Endodermal cell (in vitro differentiated cells): Measurements from ENCODE around the gene ANGPT4. TPM values are rescaled to one million over a fixed set of nuclear protein-coding genes. Genes with fewer than 3 reads are reported as not detected.

ENCODE experiments used
- DNase-seq: peaks from one replicate; pipeline ENCODE4 v3.0.0-alpha.2; 2017
- H3K27ac ChIP-seq: 2 replicates; pipeline ENCODE4 v1.5.1; 2013; ENCODE audit warnings: mild to moderate bottlenecking, low read depth, low read length, moderate library complexity
- H3K27me3 ChIP-seq: 2 replicates; pipeline ENCODE4 v1.6.1; 2013; ENCODE audit warnings: mild to moderate bottlenecking, low read length, moderate library complexity; ENCODE audit not compliant: insufficient read depth, control insufficient read depth, poor library complexity, severe bottlenecking
- H3K36me3 ChIP-seq: 2 replicates; pipeline ENCODE4 v1.7.0; 2013; ENCODE audit warnings: mild to moderate bottlenecking, low read length, moderate library complexity; ENCODE audit not compliant: control insufficient read depth, insufficient read depth
- H3K4me1 ChIP-seq: one replicate; pipeline ENCODE4 v1.7.0; 2013; ENCODE audit warnings: low read length; ENCODE audit not compliant: control insufficient read depth, insufficient read depth
- H3K4me3 ChIP-seq: 2 replicates; pipeline ENCODE4 v1.5.1; 2013; ENCODE audit warnings: mild to moderate bottlenecking, low read length, moderate library complexity
- H3K9ac ChIP-seq: 2 replicates; pipeline ENCODE4 v1.6.1; 2013; ENCODE audit warnings: mild to moderate bottlenecking, low read length, moderate library complexity; ENCODE audit not compliant: poor library complexity, severe bottlenecking; ENCODE audit errors: extremely low read depth
- H3K9me3 ChIP-seq: 2 replicates; pipeline ENCODE4 v1.6.1; 2013; ENCODE audit warnings: mild to moderate bottlenecking, low read length, moderate library complexity; ENCODE audit not compliant: control insufficient read depth
- H3K27ac Mint-ChIP-seq: 2 replicates; pipeline ENCODE4 v1.8.0; 2020; ENCODE audit warnings: mixed read lengths
- H3K27me3 Mint-ChIP-seq: 2 replicates; pipeline ENCODE4 v1.8.0; 2021; ENCODE audit warnings: mild to moderate bottlenecking, mixed read lengths; ENCODE audit not compliant: insufficient read depth
- H3K36me3 Mint-ChIP-seq: 2 replicates; pipeline ENCODE4 v1.8.0; 2020; ENCODE audit warnings: low read depth, mixed read lengths
- H3K4me1 Mint-ChIP-seq: 2 replicates; pipeline ENCODE4 v1.8.0; 2020; ENCODE audit warnings: mixed read lengths
- H3K4me3 Mint-ChIP-seq: 2 replicates; pipeline ENCODE4 v1.8.0; 2020; ENCODE audit warnings: mild to moderate bottlenecking, moderate library complexity, mixed read lengths
- H3K9me3 Mint-ChIP-seq: 2 replicates; pipeline ENCODE4 v1.8.0; 2020; ENCODE audit warnings: mild to moderate bottlenecking, mixed read lengths
- CTCF ChIP-seq: fragments of 200-600 bp; sonication (generic); conservative IDR thresholded peaks from 2 replicates; pipeline ENCODE4 v1.5.0; 2021; ENCODE audit warnings: antibody characterized with exemption, mild to moderate bottlenecking
- WGBS, 2 experiments: methylation state at CpG; one replicate each; pipeline versions ENCODE4 v1.1.5 to v1.1.7; 2013; ENCODE audit warnings: missing lambda C conversion rate in 2 of 2, mixed read lengths in 1 of 2; ENCODE audit not compliant: insufficient coverage in 1 of 2, insufficient read length in 1 of 2; 5-methylcytosine and 5-hydroxymethylcytosine counted together
- total RNA-seq, 2 donors: library from RNA; stranded (reverse); fragmentation: NEBNext Ultra II Directional in 1 of 2; extraction: Animal tissue kit (Norgen Biotek cat#: 25700) in 1 of 2; gene quantifications; 2 replicates in 1 of 2; 3 replicates in 1 of 2; pipeline ENCODE4 v1.2.1, GENCODE V29; 2021

ANGPT4 gene
- total RNA-seq, 2 donors from 2014 or later = 0.31 to 0.51 TPM

- Mint-ChIP-seq H3K27ac (no peak overlapping the region), H3K9me3 (peaks cover 6% of the 10 kb centered on the region), H3K27me3 (peaks cover 2% of the 10 kb centered on the region), H3K4me3 (no peak overlapping the region), H3K36me3 (no peaks in the 10 kb centered on the region), H3K4me1 (peaks cover 30% of the 10 kb centered on the region)
- WGBS, 2 experiments = 33 to 67% methylated on average over 1 to 5 of the region's 5 CpGs
- no peaks in the 10 kb centered on the region for H3K36me3 ChIP-seq
- TF ChIP-seq CTCF = no peak
- H3K27ac ChIP-seq = no peak overlapping the region
- H3K9ac ChIP-seq = no peak overlapping the region
- no peak overlapping the region for H3K4me3 ChIP-seq
- H3K9me3 ChIP-seq = peaks cover 6% of the 10 kb centered on the region
- DNase-seq = peak; percentile 52
- H3K27me3 ChIP-seq = no peaks in the 10 kb centered on the region
- H3K4me1 ChIP-seq = peaks cover 8% of the 10 kb centered on the region
Observed at GRCh38 chr20:916825-917224, 691 bp upstream of the ANGPT4 start.

DNA sequence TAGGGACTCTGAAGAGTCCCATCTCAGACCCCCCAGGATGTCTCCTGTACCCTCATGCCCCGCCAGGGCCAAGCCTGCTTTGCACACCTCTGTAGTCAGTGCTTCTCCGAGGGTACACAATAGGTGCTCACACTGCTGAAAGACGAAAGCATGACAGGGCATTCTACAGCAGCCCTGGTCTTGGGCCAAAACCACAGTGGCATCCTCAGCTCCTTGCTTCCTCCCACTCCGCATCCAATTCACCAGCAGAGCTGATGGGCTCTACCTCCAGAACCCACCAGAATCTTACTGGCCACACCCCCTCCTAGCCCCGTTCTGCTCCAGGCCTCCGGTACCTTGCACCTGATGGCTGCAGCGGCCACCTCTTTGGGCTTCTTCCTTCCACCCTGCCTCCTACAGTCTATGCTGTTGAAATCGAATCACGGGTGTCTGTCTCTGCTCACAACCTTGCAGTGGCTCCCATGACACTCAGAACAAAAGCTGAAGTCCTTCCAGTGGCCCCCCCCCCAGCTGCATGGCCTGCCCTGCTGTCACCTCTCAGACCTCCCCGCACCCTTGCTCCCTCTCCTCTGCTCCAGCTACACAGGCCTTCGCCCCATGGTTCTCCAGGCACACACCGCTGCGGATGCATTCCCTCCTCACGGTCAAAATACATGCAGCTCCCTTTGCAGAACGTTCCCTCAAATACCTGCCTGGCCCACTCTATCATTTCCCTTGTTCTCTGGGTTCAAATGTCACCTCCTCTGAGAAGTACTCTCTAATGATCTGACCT lies 1.2 kb downstream of the ANGPT4 start:
- Mint-ChIP-seq H3K4me3 (no peak overlapping the region), H3K4me1 (peaks cover 32% of the 10 kb centered on the region), H3K36me3 (no peaks in the 10 kb centered on the region), H3K9me3 (peaks cover under 1% of the 10 kb centered on the region), H3K27ac (no peak overlapping the region), H3K27me3 (peaks cover 2% of the 10 kb centered on the region)
- Histone ChIP-seq H3K27ac (no peak overlapping the region), H3K9ac (no peak overlapping the region), H3K4me1 (peaks cover 8% of the 10 kb centered on the region), H3K36me3 (no peaks in the 10 kb centered on the region), H3K27me3 (no peaks in the 10 kb centered on the region), H3K4me3 (no peak overlapping the region), H3K9me3 (no peaks in the 10 kb centered on the region)
- 87 to 88% methylated on average over 14 to 15 of the region's 15 CpGs for WGBS, 2 experiments
- DNase-seq = no peak
- TF ChIP-seq CTCF = no peak

DNA sequence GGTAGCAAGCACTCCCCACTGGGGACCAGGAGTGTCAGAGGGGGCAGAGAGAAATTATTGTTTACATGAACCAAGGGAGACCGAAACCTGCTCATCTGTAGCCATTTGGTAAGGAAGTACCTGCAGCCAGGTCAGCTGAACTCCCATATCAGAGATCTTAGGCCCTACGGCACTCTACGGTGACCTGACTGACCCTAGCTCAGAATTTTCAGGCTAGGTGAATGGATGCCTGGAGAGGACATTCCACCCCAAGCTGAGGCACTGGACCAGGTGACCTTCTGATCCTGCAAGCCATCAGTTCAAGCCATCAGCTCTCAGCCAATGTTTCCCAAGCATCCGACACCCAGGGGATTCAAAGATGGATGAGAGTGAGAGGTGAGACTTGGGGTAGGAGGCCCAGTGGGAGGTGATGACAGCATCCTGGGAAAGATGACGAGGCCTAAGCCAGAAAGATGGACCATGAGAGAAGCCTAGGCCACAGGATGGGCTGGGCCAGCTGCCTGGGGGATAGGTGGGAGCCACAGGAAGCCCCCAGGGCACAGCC lies 2.8 kb downstream of the ANGPT4 start:
- no peaks in the 10 kb centered on the region for H3K36me3 ChIP-seq
- no peak for DNase-seq
- no peak overlapping the region for H3K27ac Mint-ChIP-seq
- H3K27me3 Mint-ChIP-seq = peaks cover 2% of the 10 kb centered on the region
- no peaks in the 10 kb centered on the region for H3K36me3 Mint-ChIP-seq
- H3K27me3 ChIP-seq = no peaks in the 10 kb centered on the region
- no peak overlapping the region for H3K27ac ChIP-seq
- no peaks in the 10 kb centered on the region for H3K9me3 Mint-ChIP-seq
- H3K4me1 ChIP-seq = peaks cover 8% of the 10 kb centered on the region
- H3K4me3 ChIP-seq = no peak overlapping the region
- no peak for TF ChIP-seq CTCF
- WGBS, 2 experiments = 90 to 100% methylated on average over 5 of the region's 5 CpGs
- H3K9ac ChIP-seq = no peak overlapping the region
- H3K9me3 ChIP-seq = no peaks in the 10 kb centered on the region
- H3K4me3 Mint-ChIP-seq = no peak overlapping the region
- peaks cover 21% of the 10 kb centered on the region for H3K4me1 Mint-ChIP-seq
